ELR (cell line): Measurements from ENCODE around the gene RNASE1.
"Not testable (repeated sequence)": the region's sequence is repeated elsewhere in the genome, so short reads cannot be mapped to it uniquely, and the experiment has no call there.

Source experiments
- DNase-seq: peaks from one replicate; pipeline ENCODE4 v3.0.0-alpha.2; 2015; ENCODE audit warnings: low read depth

RNASE1 gene

DNA sequence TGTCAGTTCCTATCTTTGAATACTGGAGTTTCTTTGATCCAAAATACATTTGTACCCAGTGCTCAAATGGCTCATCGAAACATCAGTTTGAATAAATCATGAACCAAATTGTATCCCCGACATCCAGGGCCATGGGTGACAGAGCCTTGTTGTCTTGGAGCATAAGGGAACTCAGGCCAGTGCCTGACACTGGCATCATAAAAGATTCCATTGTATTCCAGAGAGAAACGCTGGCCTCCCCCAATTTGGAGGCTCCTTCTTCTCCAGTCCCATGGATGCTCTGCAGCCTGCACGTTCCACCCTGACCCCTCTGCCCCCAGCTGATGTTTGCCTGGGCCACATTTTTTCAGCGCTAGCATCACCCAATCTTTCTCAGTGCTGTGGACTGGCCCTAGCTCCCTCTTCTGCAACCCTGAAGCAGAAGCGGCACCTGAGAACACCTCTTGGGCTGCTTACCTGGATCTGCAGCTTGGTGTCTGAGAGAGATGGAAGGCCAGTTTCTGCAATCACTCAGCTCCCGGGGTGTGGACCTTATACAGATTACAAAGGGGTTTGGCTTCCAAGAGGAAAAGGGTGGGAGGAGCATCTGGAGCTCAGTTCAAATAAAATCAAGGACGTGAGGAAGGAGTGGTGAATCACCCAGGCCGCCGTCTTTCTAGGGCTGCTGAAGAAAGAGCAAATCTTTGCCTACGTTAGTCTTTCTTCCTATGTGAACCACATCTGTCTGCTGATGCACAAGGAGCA is at the start of gene RNASE1:
Gene RNASE1, minus strand, starts transcription at position 504 of the 744 bp plus-strand sequence. CDS start 776 bp downstream, outside the sequence.
- no peak for DNase-seq

DNA sequence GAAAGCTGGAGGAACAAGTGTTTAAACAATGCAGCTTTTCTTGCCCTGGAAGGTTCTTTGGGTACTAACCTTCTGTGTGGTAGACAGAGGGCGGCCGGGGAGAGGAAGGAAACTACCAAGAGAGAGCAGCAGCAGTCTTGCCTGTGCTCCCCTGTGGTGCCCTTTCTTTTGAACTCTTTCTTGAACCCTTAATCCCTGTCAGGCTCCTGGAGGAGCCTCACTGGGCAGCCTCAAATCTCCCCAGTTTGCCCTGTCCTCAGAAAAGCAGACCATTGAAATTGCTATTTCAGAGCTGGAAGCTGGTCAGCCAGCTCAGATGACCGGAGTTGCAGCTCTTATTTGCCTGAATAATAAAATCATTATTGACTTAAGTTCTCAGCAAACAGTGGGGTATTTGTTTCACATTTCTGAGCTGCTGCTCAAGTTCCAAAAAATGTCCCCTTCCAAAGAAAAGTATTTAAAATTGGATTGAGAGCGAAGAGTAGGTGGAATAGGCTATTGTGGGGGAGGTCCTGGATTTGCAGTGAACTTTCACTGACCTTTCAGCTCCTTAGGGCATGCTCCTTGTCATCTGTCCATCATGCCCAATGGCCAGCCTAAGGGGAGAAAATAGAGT is 46.4 kb upstream of the RNASE1 start:
- DNase-seq: no peak

DNA sequence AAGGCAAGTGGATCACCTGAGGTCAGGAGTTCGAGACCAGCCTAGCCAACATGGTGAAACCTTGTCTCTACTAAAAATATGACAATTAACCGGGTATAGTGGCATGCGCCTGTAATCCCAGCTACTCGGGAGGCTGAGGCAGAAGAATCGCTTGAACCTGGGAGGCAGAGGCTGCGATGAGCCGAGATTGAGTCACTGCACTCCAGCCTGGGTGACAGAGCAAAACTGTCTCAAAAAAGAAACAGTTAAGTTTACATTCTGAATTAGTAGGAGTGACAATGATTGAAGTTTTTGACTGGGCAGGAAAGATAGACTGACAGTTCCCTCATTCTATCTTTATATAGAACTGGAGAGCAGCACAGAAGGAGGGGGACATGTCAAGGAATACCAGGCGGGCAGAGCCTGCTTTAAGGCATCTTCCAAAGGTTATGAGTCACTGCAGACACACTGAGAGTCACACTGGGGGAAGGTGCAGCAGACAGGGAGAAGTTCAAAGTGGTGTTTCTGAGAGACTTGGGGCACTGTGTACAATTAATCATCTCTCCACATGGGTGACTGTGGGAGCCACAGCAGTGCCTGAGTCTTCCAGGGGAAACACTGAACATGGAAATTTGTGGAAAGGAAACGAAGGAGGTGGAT is 45.8 kb upstream of the RNASE1 start:
- peak; percentile 74 for DNase-seq

DNA sequence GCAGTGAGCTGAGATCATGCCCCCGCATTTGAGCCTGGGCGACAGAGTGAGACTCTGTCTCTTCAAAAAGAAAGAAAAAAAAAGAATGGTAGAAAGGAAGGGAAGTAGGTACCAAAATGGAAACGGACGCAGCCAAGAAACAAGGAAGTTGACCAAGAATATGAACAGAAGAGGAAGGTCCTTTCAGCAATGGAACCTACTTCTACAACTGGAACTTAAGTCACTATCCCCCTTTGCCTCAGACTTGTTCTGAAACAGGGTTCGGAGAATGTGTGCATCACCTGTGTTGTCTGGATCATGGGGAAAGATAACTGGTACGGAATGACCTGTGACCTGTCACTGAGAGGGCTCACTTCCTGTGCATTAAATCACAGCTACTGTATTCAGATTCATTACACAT is 43.9 kb upstream of the RNASE1 start:
- DNase-seq: no peak

DNA sequence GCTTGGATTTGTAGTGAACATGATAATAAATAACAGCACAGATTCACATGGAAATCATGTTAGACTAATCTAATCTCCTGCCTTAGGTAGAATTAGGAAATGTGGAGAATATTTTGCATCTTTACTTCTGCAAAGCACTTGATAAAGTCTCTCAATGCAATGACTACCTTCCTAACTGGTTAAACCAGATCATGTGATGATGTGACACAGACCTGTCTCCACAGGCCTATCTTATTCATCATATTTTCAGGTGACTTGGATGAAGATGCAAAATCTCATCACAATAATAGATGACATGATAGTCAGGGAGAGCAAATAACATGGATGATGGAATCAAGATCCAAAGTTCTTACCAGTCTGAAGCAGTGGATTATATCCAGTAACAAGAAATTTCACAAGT is 38.5 kb upstream of the RNASE1 start:
- no peak for DNase-seq

DNA sequence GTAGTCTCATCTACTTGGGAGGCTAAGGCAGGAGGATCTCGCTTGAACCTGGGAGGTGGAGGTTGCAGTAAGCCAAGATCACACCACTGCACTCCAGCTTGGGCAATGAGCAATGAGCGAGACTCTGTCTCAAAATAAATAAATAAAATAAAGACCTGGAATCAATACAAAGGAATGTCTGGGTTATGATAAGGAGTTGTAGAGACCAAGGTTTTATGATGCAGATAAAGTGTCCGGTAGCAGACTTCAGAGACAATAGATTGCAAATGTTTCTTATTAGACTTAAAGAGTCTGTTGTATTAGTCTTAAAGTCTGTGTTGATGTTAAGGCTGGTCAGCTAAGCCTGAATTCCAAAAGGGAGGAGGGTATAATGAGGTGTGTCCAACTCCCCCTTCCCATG is 35.2 kb upstream of the RNASE1 start:
- DNase-seq: no peak

DNA sequence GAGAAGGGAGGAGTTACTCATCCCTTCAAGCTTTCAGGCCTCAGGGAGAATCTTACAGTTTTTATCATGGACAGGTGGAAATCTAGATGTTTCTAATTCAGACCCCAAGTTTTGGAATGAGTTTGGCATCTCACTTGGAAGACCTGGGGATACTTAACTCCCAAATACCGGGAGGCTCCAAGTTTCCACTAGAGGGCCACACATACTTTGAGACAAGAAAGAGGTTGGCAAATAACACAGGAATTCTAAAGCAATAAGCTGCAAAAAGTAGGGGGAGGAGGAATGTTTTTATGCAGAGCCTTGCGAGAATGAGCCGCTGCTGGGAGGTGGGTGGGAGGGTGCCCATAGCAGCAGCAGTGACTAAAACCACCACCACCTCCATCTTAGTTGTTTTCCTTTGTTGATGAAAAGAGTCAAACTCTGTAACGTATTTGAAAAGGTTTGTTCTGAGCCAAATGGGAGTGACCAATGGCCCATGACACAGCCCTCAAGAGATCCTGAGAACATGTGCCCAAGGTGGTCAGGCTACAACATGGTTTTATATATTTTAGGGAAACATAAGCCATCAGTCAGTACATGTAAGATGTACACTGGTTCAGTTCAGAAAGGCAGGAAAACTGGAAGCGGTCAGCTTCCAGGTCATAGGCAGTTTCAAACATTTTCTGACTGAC is 34.2 kb upstream of the RNASE1 start:
- DNase-seq: peak; percentile 38

DNA sequence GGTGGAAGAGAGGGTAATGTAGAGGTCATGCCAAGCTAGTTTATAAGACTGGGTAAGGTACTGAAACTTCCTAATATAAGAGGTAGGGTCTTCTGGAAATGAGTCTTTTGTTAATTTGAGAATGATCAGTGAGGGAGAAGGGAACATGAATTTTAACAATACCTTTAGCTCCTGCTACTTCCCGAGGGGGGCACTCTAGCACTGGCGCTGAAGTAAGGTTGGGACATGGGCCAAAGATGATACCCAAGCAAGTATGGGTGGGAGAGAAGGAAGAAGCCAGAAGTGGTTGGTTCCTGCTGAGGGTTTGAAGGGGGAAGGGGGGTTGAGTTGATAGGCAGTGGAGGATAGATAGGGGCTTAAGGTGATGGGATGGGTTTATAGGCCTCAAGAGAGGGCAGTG is 32.3 kb upstream of the RNASE1 start:
- DNase-seq: no peak

DNA sequence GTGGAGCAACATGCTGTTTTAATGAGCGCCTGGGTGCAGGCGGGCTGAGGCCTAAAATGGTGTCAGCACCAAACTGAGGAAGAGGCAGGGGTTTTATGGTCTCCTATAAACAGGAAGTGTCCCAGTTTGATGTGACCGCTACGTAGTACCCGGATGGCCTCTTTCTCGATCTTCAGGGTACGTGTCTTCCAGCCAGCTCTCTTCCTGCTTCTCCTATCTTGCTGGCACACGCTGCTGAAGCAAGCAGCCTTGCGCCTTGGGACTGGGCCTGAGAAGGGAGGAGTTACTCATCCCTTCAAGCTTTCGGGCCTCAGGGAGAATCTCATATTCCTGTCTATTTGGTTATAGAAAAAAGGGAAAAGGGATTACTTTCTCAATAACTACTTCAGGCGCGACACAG is 28.2 kb upstream of the RNASE1 start:
- DNase-seq: no peak

DNA sequence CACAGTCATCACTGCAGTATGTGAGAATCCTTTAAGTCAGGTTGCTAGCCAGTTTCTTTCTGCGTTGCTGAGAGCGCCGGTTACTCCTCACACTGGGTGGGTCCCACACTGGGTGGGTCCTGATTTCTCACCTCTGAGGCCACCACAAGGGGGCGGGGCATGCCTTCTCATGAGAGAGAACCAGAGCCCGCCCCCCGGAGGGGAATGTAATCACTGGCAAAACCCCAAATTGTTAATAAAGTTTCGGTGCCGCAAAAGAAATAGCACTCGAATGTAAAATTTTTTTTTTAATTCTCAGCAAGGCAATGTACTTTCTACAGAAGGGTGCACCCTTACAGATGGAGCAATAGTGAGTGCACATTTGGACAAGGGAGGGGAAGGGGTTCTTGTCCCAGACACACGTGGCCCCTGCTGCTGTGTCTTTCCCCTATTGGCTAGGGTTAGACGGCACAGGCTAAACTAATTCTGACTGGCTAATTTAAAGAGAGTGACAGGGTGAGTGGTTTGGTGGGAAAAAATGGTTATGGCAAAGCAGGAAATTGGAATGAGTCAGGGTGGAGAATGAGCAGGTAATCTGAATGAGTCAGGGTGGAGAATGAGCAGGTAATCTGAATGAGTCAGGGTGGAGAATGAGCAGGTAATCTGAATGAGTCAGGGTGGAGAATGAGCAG is 25.5 kb upstream of the RNASE1 start:
- not testable (repeated sequence) for DNase-seq

DNA sequence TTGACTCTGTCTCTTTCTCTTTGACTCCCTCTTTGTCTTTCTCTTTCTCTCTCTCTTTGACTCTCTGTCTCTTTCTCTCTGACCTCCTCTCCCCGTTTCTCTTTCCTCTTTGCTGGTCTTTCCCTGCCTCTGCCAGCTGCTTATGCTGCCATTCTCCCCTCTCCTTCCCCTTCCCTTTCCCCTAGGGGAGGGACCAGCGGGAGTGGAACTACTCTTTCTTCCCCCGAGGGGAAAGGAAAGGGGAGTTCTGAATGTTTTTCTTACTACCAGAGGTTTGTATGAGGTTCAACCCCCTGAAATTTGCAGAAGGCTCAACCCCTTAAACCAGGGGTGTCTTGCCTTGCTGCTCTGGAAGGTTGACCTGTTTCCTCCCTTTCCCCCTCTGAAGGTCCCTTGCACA is 24.7 kb upstream of the RNASE1 start:
- no peak for DNase-seq

DNA sequence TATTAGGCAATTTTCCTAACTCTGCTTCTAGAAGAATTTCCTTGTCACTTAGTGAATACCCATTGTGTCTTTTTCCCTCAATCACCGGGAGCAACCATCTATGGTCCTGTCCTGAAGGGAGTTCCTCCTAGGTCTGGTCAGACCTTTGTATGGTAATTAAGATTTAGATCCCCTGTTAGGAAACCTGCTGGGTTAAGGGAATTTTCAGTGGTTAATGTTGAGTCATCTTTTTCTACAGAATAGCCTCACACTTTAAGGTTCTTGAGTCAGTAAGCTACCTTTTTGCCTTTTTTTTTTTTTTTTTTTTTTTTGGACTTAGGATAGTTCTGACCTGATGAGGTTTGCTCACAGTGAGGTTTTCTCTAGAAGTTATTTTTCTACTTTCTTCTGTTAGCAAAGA is 24.0 kb upstream of the RNASE1 start:
- not testable (repeated sequence) for DNase-seq

DNA sequence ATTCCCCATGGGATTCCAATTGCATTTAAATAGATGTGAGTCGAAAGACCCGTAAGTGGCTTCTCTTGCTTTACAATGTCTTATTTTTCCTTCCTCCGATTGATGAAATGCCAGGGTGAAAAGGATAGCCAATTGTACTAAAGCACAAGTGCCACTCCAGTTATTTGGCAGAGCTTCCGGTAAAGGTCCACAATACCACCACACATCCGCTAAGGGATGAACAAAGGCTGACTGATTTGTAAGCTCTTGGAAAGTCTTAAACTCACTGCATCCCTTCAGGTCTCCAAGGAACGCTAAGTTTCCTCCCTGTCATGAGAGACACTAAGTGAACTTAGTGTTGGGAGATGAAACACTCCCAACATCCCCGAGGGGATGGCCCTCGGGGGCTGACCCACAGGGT is 21.2 kb upstream of the RNASE1 start:
- DNase-seq: no peak

DNA sequence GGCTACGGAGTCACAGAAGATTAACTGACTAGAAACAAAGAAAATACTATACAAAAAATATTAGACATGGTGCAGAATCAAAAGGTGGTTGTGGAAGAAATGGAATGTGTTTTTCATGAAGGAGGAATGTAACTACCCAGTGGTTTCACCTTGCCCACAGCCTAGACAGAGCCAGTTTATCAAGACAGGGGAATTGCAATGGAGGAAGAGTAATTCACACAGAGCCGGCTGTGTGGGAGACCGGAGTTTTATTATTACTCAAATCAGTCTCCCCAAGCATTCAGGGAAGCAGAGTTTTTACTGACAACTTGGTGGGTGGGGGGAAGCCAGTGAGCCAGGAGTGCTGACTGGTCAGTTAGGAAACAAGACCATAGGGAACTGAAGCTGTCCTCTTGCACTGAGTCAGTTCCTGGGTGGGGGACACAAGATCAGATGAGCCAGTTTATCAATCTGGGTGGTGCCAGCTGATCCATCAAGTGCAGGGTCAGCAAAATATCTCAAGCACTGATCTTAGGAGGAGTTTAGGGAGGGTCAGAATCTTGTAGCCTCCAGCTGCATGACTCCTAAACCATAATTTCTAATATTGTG is 19.0 kb upstream of the RNASE1 start:
- DNase-seq: not testable (repeated sequence)

DNA sequence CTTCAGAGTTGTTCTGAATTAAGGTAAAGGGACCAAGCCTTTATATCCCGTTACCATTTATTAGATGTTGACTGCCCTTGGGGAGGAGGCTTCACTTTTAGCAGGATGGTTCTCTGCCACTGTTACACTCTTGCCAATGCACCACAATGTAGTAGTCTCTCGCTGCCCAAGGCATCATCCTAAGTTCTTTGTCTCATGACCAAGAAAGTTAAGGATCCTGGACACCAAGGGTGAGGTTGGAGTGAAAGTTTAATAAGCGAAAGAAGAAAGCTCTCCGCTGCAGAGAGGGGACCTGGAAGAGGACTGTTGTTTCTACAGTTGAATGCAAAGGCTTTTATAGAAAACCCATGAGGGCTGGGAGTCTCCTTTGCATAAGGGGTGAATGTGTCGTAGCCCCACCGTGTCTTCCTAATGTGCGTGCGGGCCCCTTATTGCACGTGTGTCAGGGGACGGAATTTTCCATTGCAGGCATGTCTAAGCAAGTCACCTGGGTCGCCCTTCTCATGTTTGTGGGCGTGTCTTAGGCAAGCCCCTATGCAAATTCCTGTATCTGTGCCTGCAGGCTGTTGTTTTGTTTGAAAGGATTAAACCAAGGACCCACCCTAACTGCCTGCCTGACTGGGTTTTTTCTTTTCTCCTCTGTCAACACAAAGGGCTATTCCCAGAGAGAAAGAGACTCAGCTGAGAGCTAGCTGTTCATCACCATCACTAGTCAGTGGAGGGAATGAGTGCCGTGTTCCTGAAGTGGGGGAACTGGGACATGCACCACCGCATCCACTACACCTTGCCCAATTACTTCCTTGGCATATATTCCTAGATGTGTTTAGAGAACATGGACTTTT is 17.6 kb upstream of the RNASE1 start:
- no peak for DNase-seq

DNA sequence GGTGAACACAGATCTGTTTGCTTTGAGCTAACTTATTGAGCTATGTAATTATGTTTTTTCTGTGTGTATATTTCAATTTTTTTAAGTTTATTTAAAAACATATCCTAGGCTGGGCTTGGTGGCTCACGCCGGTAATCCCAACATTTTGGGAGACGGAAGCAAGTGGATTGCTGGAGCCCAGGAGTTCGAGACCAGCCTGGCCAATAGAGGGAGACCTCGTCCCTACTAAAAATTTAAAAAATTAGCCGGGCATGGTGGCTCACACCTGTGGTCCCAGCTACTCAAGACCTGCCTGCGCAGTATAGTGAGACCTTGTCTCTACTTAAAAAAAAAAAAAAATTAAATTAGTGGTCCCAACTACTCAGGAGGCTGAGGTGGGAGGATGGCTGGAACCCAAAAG is 16.2 kb upstream of the RNASE1 start:
- peak; percentile 13 for DNase-seq

DNA sequence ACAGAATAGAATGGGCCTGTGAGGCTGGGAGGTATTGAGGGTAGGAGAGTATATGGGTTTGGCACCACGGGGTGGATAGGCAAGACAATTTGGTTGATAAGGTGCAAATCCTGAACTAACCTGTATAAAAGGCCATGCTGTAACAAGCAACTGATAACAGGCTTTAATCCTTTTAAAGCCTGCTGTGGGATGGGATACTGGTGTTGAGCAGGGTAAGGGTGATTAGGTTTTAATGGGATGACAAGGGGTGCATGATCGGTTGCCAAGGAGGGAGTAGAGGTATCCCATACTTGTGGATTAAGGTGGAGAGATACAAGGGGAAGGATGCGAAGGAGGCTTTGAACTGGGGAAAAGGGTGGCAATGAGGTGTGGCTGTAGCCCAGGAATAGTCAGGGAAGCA is 13.3 kb upstream of the RNASE1 start:
- not testable (repeated sequence) for DNase-seq

DNA sequence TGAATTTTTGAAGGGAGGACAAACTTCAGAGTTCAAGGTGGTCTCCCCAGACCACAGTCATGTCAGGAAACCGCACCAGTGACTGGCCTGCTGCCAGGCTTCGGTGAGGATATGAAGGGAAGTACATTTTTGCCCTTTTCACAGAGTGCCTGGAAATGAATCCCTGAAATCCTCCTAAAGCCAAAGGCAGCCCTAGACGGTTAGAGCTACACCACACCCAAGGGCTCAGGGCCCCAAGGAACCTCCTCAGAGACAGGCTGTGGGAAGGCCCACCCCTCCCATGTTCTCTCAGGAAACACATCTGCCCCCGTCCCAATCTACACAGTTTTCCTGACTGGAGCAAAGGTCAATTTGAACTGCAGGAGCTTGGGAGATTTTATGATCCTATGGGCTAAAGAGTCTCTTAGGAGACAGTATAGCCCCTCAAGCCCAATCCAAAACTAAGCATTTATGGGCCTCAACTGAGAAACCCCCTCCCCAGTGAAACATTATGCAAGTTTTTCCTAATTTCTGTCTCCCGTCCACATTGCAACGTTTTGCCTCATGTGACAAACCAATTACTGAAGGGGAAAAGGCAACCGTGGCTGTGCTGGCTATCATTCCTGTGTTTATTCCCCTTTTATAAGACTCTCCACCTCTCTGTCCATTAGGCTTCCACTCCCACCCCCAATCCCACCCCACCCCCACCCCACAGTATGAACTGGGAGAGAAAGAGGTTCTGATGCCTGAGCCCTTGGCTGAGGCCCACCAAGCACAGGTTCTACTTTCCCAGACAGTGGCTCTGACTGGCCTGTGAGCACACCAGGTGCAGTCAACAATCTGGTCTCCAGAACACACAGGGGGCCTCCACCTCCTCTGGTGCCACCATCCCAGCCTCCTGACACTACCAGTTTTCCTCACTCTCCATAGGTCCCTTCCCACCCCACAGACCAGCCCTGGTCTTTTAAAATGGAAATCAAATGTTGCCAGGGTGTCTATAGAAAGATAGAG is 9.6 kb upstream of the RNASE1 start:
- DNase-seq: no peak

DNA sequence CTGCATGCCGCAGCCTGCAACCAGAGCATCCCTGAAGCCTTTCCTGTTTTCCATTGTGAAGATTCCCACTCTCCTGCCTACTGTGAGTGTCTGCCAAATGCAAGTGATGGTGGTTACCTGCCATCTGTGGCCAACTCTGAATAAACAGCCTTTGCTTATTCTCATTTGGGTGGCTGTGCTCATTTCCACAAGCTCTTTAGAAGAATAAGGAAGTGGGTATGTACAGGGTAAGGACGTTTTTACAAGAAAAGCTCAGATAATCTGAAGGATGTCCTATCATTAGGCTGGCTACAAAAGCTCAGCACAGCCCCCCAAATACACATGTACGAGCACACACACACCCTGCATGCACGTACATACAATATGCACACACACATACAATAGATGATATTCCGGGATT is 7.3 kb upstream of the RNASE1 start:
- DNase-seq: no peak

DNA sequence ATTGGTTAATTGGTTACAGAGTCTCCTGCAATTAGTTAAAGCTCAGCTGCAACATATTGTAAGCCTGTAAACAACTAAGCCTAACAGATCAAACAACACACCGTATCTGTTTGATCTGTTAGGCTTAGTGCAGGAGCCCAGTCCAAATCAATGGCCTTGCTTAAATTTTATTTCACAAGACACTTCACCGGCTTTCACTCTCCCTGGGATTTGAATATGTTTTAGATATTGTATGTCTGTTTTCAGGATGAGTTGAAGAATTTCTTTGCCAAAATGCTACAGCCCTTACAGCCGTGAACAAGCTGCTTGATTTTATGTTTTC is 5.5 kb upstream of the RNASE1 start:
- DNase-seq: no peak
